Bronchial epithelial cell (primary cell): ENCODE data around the gene SLC10A7. TPM values are rescaled to one million over a fixed set of nuclear protein-coding genes. Genes with fewer than 3 reads are reported as not detected.

ENCODE experiments used
- DNase-seq: peaks from one replicate; pipeline ENCODE4 v3.0.0-alpha.2; 2010; ENCODE audit warnings: low read depth
- FAIRE-seq: peaks from 2 replicates; lab custom pipeline; 2011; peaks lifted over from hg19 to GRCh38; lab: Jason Lieb, UNC
- H3K27me3 ChIP-seq: 2 replicates; pipeline ENCODE4 v1.5.1; 2011; ENCODE audit warnings: low read length; ENCODE audit not compliant: control insufficient read depth, insufficient read depth
- H3K36me3 ChIP-seq: 2 replicates; pipeline ENCODE4 v1.5.1; 2011; ENCODE audit warnings: low read length; ENCODE audit not compliant: control insufficient read depth, insufficient read depth
- H3K4me3 ChIP-seq: 2 replicates; pipeline ENCODE4 v1.5.1; 2011; ENCODE audit warnings: mild to moderate bottlenecking, low read depth, low read length, control low read depth
- total RNA-seq: library from RNA; depleted of rRNA; stranded (reverse); fragments of >200 nt; gene quantifications from 2 replicates; pipeline ENCODE4 v1.2.1, GENCODE V29; 2014
- TF ChIP-seq, protein P1 (sequence below): IDR thresholded peaks from 2 replicates; pipeline ENCODE4 v1.5.1; 2011; ENCODE audit warnings: mild to moderate bottlenecking, moderate library complexity, low read length, control low read depth, inconsistent platforms; ENCODE audit not compliant: insufficient read depth, severe bottlenecking

Gene SLC10A7, protein sequence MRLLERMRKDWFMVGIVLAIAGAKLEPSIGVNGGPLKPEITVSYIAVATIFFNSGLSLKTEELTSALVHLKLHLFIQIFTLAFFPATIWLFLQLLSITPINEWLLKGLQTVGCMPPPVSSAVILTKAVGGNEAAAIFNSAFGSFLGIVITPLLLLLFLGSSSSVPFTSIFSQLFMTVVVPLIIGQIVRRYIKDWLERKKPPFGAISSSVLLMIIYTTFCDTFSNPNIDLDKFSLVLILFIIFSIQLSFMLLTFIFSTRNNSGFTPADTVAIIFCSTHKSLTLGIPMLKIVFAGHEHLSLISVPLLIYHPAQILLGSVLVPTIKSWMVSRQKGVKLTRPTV
- total RNA-seq, result 7.4 and 10.4 TPM in 2 replicates

DNA sequence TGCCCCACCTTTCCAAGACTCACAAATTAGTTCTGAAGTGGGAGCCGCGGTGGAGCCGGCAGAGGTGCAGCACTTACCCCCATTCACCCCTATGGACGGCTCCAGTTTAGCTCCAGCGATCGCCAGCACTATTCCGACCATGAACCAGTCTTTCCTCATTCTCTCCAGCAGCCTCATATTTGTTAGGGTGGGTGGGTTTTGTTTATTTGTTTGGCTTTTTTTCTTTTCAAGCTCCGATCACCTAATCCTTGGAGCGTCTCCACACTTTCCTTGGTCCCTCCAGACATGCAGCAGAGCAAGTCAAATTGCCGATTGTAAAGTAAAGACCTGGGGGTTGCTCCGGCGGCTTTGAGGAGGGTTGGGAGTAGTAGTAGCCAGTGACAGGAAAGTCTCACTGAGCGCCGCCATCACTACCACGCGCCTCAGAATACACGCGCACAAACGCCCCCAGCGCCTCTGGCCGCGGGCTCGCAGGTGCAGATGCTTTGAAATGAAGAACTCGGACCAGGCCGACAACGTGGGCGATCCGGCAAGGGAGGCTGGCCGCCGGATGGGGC is at the start of gene SLC10A7:
Gene SLC10A7 (minus strand): TSS at position 400 of the 557 bp plus-strand sequence. CDS start 223 bp downstream, at position 177.
- TF ChIP-seq, protein P1, sequence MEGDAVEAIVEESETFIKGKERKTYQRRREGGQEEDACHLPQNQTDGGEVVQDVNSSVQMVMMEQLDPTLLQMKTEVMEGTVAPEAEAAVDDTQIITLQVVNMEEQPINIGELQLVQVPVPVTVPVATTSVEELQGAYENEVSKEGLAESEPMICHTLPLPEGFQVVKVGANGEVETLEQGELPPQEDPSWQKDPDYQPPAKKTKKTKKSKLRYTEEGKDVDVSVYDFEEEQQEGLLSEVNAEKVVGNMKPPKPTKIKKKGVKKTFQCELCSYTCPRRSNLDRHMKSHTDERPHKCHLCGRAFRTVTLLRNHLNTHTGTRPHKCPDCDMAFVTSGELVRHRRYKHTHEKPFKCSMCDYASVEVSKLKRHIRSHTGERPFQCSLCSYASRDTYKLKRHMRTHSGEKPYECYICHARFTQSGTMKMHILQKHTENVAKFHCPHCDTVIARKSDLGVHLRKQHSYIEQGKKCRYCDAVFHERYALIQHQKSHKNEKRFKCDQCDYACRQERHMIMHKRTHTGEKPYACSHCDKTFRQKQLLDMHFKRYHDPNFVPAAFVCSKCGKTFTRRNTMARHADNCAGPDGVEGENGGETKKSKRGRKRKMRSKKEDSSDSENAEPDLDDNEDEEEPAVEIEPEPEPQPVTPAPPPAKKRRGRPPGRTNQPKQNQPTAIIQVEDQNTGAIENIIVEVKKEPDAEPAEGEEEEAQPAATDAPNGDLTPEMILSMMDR, result no peak
- Histone ChIP-seq H3K4me3 (peak within 1 kb of the TSS; percentile 82), H3K27me3 (no peaks in the 10 kb centered on the region), H3K36me3 (no peaks in the 10 kb centered on the region)
- FAIRE-seq, result no peak
- peak; percentile 62 for DNase-seq

DNA sequence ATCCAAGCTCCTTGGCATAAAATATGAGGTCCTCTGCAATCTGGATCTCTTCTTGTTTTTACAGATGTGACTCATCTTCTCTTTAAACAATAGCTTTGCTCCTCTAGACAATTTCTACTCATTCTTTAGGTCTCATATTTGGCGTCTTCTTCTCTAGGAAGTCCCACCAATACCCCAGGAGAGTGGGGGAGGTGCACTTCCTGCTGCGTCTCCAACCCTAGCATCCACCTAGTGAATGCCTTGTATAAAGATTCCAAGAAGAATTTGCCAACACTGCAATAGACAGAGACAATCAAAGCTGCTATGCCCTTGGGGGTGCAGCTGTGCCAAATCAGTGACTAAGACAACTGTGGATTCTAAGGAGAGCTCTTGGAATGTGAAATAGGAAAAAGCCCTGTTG is 45.7 kb upstream of the SLC10A7 start:
- Histone ChIP-seq H3K36me3 (no peaks in the 10 kb centered on the region), H3K27me3 (peaks cover 2% of the 10 kb centered on the region), H3K4me3 (no peak overlapping the region)
- TF ChIP-seq, protein P1, result no peak
- DNase-seq, result peak; percentile 31
- no peak for FAIRE-seq

DNA sequence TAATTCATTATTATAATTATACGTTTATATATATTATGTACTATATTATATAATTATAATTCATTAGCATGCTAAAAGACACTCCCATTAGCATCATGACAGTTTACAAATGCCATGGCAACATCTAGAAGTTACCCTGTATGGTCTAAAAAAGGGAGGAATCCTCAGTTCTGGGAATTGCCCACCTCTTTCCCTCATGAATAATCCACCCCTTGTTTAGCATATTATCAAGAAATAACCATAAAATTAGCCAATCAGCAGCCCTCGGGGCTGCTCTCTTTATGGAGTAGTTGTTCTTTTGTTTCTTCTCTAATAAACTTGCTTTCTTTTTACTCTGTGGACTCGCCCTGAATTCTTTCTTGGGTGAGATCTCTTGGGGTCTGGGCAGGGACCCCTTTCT is 42.8 kb upstream of the SLC10A7 start:
- TF ChIP-seq, protein P1, result no peak
- no peak for FAIRE-seq
- H3K4me3 ChIP-seq, result no peak overlapping the region

DNA sequence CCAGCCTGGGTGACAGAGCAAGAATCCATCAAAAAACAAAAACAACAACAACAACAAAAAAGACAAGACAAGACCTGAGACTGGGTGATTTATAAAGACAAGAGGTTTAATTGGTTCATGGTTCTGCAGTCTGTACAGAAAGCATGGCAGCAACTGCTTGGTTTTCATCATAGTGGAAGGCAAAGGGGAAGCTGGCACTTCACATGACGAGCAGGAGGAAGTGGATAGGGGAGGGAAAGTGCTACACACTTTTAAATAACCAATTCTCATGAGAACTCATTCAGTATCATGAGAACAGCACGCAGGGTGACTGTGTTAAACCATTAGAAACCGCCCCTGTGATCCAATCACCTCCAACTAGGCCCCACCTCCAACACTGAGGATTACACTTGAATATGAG is 28.4 kb upstream of the SLC10A7 start:
- TF ChIP-seq, protein P1, result no peak
- no peak for DNase-seq
- Histone ChIP-seq H3K4me3 (no peak overlapping the region), H3K27me3 (no peaks in the 10 kb centered on the region), H3K36me3 (no peaks in the 10 kb centered on the region)
- no peak for FAIRE-seq

More for the DNA sequence above, 42.8 kb upstream of the SLC10A7 start:
- no peak for DNase-seq
- Histone ChIP-seq H3K27me3 (peaks cover 2% of the 10 kb centered on the region), H3K36me3 (no peaks in the 10 kb centered on the region)

DNA sequence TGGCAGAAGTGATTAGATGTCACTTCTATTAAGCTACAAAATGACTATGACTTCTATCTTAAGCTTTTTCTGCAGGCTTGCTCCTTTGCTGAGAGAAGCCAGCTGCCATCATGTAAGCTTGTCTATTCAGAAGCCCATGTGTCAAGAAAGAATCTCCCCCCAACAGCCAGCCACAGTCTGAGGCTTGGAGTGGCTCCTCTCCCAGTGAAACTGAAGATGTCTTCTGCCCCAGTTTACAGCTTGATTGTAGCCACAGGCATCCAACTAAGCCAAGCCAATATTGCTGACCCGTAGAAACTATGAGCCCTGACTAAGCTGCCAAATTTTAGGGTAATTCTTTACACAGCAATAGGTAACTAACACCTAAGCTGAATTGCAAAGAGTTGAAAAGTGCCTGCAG is 26.7 kb upstream of the SLC10A7 start:
- Histone ChIP-seq H3K4me3 (no peak overlapping the region), H3K27me3 (no peaks in the 10 kb centered on the region), H3K36me3 (no peaks in the 10 kb centered on the region)
- TF ChIP-seq, protein P1, result no peak
- no peak for DNase-seq
- FAIRE-seq, result no peak
